Breast epithelium (tissue), 4 donors: ENCODE results near the gene SEMA4D. TPM values are rescaled to one million over a fixed set of nuclear protein-coding genes. Genes with fewer than 3 reads are reported as not detected.

Source experiments
- DNase-seq, 2 donors: peaks; one replicate each; pipeline ENCODE4 v3.0.0-alpha.2; 2019; ENCODE audit warnings: low spot score in 2 of 2
- H3K27ac ChIP-seq, 2 donors: fragments of 200-600 bp; sonication (generic) in 1 of 2; one replicate each; pipeline ENCODE4 v1.5.1; 2016 to 2019; ENCODE audit warnings: mild to moderate bottlenecking in 1 of 2
- H3K27me3 ChIP-seq, 2 donors: fragments of 200-600 bp; sonication (generic) in 1 of 2; one replicate each; pipeline versions ENCODE4 v1.5.1 to v1.6.0; 2017 to 2019; ENCODE audit warnings: control low read depth in 1 of 2, mild to moderate bottlenecking in 1 of 2
- H3K36me3 ChIP-seq: fragments of 200-600 bp; one replicate; pipeline ENCODE4 v1.5.1; 2019
- H3K4me1 ChIP-seq, 2 donors: fragments of 200-600 bp; sonication (generic); one replicate each; pipeline ENCODE4 v1.5.1; 2016 to 2019; ENCODE audit warnings: control low read depth in 1 of 2
- H3K4me3 ChIP-seq, 3 donors: fragments of 200-600 bp; sonication (generic); 1 replicate in 2 of 3; 2 replicates in 1 of 3; pipeline ENCODE4 v1.5.1; 2016 to 2019; ENCODE audit warnings: mild to moderate bottlenecking in 3 of 3, moderate library complexity in 2 of 3
- H3K9me3 ChIP-seq, 2 donors: fragments of 200-600 bp; sonication (generic) in 1 of 2; one replicate each; pipeline ENCODE4 v1.5.1; 2016 to 2019; ENCODE audit warnings: control low read depth in 1 of 2
- CTCF ChIP-seq, 3 donors: fragments of 450-650 bp; IDR thresholded peaks; one replicate each; pipeline ENCODE4 v1.5.1; 2016 to 2017; ENCODE audit warnings: antibody characterized with exemption in 3 of 3, mild to moderate bottlenecking in 3 of 3, moderate library complexity in 3 of 3
- POLR2A ChIP-seq: fragments of 450-650 bp; IDR thresholded peaks from one replicate; pipeline ENCODE4 v1.6.1; 2016; ENCODE audit warnings: antibody characterized with exemption, mild to moderate bottlenecking, moderate library complexity
- POLR2AphosphoS5 ChIP-seq, 3 donors: sonication (generic); formaldehyde crosslinking; IDR thresholded peaks; one replicate each; pipeline ENCODE4 v1.6.1; 2017; ENCODE audit warnings: antibody characterized with exemption in 3 of 3
- intact Hi-C: fragments of 100-400 bp; cut with DNase I; formaldehyde crosslinking; loops from one replicate; pipeline ENCODE4 v1.15.1; 2023; ENCODE audit warnings: low total_unique reads
- total RNA-seq, 3 donors: library from RNA; depleted of rRNA; stranded (reverse); fragments of >200 nt; gene quantifications; one replicate each; pipeline ENCODE4 v1.1.0, GENCODE V29; 2016

Gene SEMA4D
- total RNA-seq, 3 donors from 2014 or later, result 9.9 to 24.6 (median 16.1) TPM

GRCh38 chr9:89404074-89404473 is 93.8 kb downstream of the SEMA4D start:
- intact Hi-C loops, result no loop called here
- no peak overlapping the region for H3K4me3 ChIP-seq
- no peak overlapping the region for H3K27ac ChIP-seq
- DNase-seq, result no peak
- no peaks in the 10 kb centered on the region for H3K4me1 ChIP-seq
- TF ChIP-seq CTCF (IDR thresholded peaks at IDR 0.05) (no peak), POLR2AphosphoS5 (IDR thresholded peaks at IDR 0.05) (no peak), POLR2A (no peak)
- peaks cover 0 to 6% of the 10 kb centered on the region in 2 donors for H3K9me3 ChIP-seq
- no peaks in the 10 kb centered on the region for H3K36me3 ChIP-seq
- no peaks in the 10 kb centered on the region for H3K27me3 ChIP-seq

- Histone ChIP-seq H3K4me1 (no peaks in the 10 kb centered on the region), H3K36me3 (no peaks in the 10 kb centered on the region), H3K27ac (no peak overlapping the region), H3K9me3 (peaks cover 0 to 6% of the 10 kb centered on the region in 2 donors), H3K27me3 (no peaks in the 10 kb centered on the region), H3K4me3 (no peak overlapping the region)
- DNase-seq, result no peak
- intact Hi-C loops, result loop anchor here (1.0 kb wide), 1 partner anchor 25 kb away; no protein-coding TSS in a partner anchor
- TF ChIP-seq POLR2AphosphoS5 (IDR thresholded peaks at IDR 0.05) (no peak), POLR2A (no peak), CTCF (IDR thresholded peaks at IDR 0.05) (no peak)
Observed at GRCh38 chr9:89402695-89403427, 95.1 kb downstream of the SEMA4D start.

- Histone ChIP-seq H3K27ac (no peak overlapping the region), H3K36me3 (no peaks in the 10 kb centered on the region), H3K4me1 (no peaks in the 10 kb centered on the region), H3K27me3 (no peaks in the 10 kb centered on the region), H3K9me3 (no peaks in the 10 kb centered on the region), H3K4me3 (no peak overlapping the region)
- TF ChIP-seq CTCF (IDR thresholded peaks at IDR 0.05) (no peak), POLR2A (no peak), POLR2AphosphoS5 (IDR thresholded peaks at IDR 0.05) (no peak)
- intact Hi-C loops, result no loop called here
- no peak for DNase-seq
Observed at GRCh38 chr9:89400403-89401116, 97.4 kb downstream of the SEMA4D start.

- no peaks in the 10 kb centered on the region for H3K9me3 ChIP-seq
- DNase-seq, result no peak
- no peak for TF ChIP-seq POLR2AphosphoS5 (IDR thresholded peaks at IDR 0.05)
- TF ChIP-seq POLR2A, result no peak
- no peak for TF ChIP-seq CTCF (IDR thresholded peaks at IDR 0.05)
- H3K27me3 ChIP-seq, result no peaks in the 10 kb centered on the region
- no peaks in the 10 kb centered on the region for H3K4me1 ChIP-seq
- intact Hi-C loops, result no loop called here
- H3K36me3 ChIP-seq, result no peaks in the 10 kb centered on the region
- H3K4me3 ChIP-seq, result no peak overlapping the region
- H3K27ac ChIP-seq, result no peak overlapping the region
Observed at GRCh38 chr9:89398621-89399020, 99.3 kb downstream of the SEMA4D start.

GRCh38 chr9:89397471-89397870 is 100.4 kb downstream of the SEMA4D start:
- no peaks in the 10 kb centered on the region for H3K9me3 ChIP-seq
- intact Hi-C loops, result no loop called here
- H3K4me1 ChIP-seq, result no peaks in the 10 kb centered on the region
- TF ChIP-seq POLR2A (no peak), CTCF (IDR thresholded peaks at IDR 0.05) (no peak), POLR2AphosphoS5 (IDR thresholded peaks at IDR 0.05) (no peak)
- H3K27ac ChIP-seq, result no peak overlapping the region
- H3K4me3 ChIP-seq, result no peak overlapping the region
- H3K36me3 ChIP-seq, result no peaks in the 10 kb centered on the region
- no peak for DNase-seq
- H3K27me3 ChIP-seq, result no peaks in the 10 kb centered on the region
